ENCODE data around the gene BRD3OS. TPM values are rescaled to one million over a fixed set of nuclear protein-coding genes. Genes with fewer than 3 reads are reported as not detected.
A peak's percentile ranks its signal among the peaks of the same experiment; 100 is the strongest.

BRD3OS gene
- total and polyA plus RNA-seq, 10 of the 15 experiments (the other 5 are each of a cell fraction or from before 2014, with no cell fraction given): 2.1 to 13.7 (median 10.7) TPM

DNA sequence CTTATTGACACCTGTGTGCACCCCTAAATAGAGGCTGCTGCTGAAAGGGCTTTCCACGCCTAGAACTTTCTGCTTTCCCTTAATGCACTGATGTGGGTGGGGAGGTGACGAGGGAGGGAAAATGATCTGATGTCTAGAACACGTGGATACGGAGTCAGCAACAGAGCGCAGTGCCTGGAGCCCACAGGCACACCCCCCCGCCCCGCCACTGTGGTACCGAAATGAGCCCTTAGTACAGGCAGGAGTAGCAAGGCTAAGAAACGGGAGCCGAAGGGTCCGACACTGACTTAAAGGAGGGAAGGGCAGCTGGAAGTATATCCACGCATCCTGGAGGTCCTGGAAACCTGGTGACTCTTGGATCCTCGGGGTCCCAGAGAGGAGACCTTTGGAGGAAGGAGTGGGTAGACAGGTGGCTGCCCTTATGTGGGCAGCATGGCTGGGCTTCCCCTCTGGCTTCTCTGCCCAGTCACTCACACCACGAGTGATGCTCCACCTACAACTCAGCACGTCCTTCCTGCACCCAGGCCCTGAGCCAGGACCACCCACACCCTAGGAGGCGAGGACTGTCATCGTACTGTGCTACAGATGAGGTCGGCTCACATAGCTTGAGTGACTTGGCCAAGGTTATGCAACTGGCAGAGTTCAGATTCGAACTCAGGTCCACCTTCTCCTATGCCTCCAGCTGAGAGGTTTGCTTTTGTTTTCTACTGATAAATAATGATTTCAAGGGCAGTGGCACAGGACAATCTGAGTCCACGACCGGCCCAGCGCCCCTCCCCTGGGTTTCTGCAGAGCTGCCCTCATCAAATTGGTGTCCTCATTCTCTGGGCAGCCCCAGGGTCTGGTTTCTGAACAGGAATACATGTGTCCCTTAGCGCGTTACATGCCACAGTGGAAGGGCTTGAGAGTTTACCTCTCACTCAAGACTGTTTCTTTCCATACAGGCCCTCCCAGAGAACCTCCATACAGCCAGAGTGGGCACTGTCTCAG lies 28.5 kb upstream of the BRD3OS start:
- ATAC-seq: no peak
- H2AFZ ChIP-seq (ENCODE audit: control insufficient read depth, low read depth, low read length): no peak overlapping the region
- SMC1A ChIA-PET (ENCODE audit: uncharacterized antibody, unreplicated experiment): interaction anchor here (1.2 to 2.1 kb wide), 2 partner anchors 210 to 215 kb away, joined by 4 to 7 read pairs; no protein-coding TSS in a partner anchor
- RAD21 ChIA-PET (ENCODE audit: unreplicated experiment): interaction anchor here (0.5 to 4.3 kb wide), 3 partner anchors 9 to 215 kb away, joined by 3 to 76 read pairs (median 4); no protein-coding TSS in a partner anchor
- peaks cover 13% of the 10 kb centered on the region for H3K79me2 ChIP-seq (ENCODE audit: control insufficient read depth, insufficient read depth, low read length)
- no peak overlapping the region for H3K27ac ChIP-seq (ENCODE audit: control insufficient read depth, insufficient read depth)
- in situ Hi-C loops (cut with MboI) (no loop called here), intact Hi-C loops (cut with micrococcal nuclease; ENCODE audit: unreplicated experiment) (no loop called here)
- TF ChIP-seq MEF2A (IDR thresholded peaks at IDR 0.05; ENCODE audit: insufficient read depth, low read depth, low read length): no peak
- TF ChIP-seq, protein P1, sequence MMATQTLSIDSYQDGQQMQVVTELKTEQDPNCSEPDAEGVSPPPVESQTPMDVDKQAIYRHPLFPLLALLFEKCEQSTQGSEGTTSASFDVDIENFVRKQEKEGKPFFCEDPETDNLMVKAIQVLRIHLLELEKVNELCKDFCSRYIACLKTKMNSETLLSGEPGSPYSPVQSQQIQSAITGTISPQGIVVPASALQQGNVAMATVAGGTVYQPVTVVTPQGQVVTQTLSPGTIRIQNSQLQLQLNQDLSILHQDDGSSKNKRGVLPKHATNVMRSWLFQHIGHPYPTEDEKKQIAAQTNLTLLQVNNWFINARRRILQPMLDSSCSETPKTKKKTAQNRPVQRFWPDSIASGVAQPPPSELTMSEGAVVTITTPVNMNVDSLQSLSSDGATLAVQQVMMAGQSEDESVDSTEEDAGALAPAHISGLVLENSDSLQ (IDR thresholded peaks at IDR 0.05): peak; percentile 42; the same call in 1 of the 2 replicates
- POLR2A ChIA-PET: interaction anchor here (0.6 kb wide), 1 partner anchor 176 kb away, joined by 4 read pairs; no protein-coding TSS in a partner anchor
- H3K9ac ChIP-seq (ENCODE audit: control insufficient read depth, insufficient read depth, low read length): no peak overlapping the region
- H3K4me3 ChIP-seq: no peak overlapping the region
- no peaks in the 10 kb centered on the region for H4K20me1 ChIP-seq (ENCODE audit: control insufficient read depth, insufficient read depth)
- WGBS (ENCODE audit: insufficient coverage, insufficient replicate concordance, low lambda C conversion rate, missing lambda C conversion rate): 32% methylated on average over 24 of the region's 24 CpGs
- CTCF ChIA-PET: interaction anchor here (1.4 to 4.6 kb wide), 3 partner anchors 203 to 407 kb away, joined by 4 to 177 read pairs (median 50); no protein-coding TSS in a partner anchor
- BruUV-seq (replicated peaks): no TSS peak
- H3K4me1 ChIP-seq (ENCODE audit: control insufficient read depth, insufficient read depth, low read length): peaks cover 9% of the 10 kb centered on the region
- no peaks in the 10 kb centered on the region for H3K36me3 ChIP-seq (ENCODE audit: control insufficient read depth in 2 of 2, insufficient read depth in 2 of 2, low read length in 1 of 2)
- no peak for FAIRE-seq
- H3K9me3 ChIP-seq (replicated peaks; ENCODE audit: control insufficient read depth, insufficient read depth, low read length): no peaks in the 10 kb centered on the region
- DNase-seq (ENCODE audit: low read depth, low spot score): no peak
- no peak overlapping the region for H3K4me2 ChIP-seq (ENCODE audit: control insufficient read depth, insufficient read depth)
- H3K27me3 ChIP-seq (replicated peaks in 1 of 2; ENCODE audit: control insufficient read depth in 2 of 2, insufficient read depth in 2 of 2, low read length in 1 of 2): no peaks in the 10 kb centered on the region

DNA sequence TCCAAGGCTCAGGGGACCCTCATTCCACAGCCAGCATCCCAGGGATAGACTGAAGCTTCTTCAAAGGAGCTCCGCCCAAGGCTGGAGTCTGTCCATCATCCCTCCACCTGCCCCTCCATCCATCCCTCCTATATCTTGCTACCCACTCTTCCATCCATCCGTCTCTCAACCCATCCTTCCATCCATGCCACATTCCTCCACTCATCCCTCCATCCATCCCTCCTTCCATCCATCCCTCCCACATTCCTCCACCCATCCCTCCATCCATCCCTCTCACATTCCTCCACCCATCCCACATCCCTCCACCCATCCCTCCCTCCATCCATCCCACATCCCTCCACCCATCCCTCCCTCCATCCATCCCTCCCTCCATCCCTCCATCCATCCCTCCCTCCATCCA lies 27.7 kb upstream of the BRD3OS start:
- no peak for ATAC-seq
- WGBS (ENCODE audit: insufficient coverage, insufficient replicate concordance, low lambda C conversion rate, missing lambda C conversion rate): 56% methylated on average over 2 of the region's 2 CpGs
- no peak overlapping the region for H3K4me2 ChIP-seq (ENCODE audit: control insufficient read depth, insufficient read depth)
- no peak for FAIRE-seq
- no peaks in the 10 kb centered on the region for H4K20me1 ChIP-seq (ENCODE audit: control insufficient read depth, insufficient read depth)
- H2AFZ ChIP-seq (ENCODE audit: control insufficient read depth, low read depth, low read length): no peak overlapping the region
- no peaks in the 10 kb centered on the region for H3K36me3 ChIP-seq (ENCODE audit: control insufficient read depth in 2 of 2, insufficient read depth in 2 of 2, low read length in 1 of 2)
- TF ChIP-seq RFX5 (IDR thresholded peaks at IDR 0.05; ENCODE audit: low read depth, low read length) (no peak), POLR2AphosphoS2 (IDR thresholded peaks at IDR 0.05; ENCODE audit: low read depth, low read length) (no peak), EP300 (IDR thresholded peaks at IDR 0.05; ENCODE audit: borderline replicate concordance in 1 of 2, control insufficient read depth in 1 of 2, low read depth in 2 of 2, low read length in 2 of 2) (no peak)
- TF ChIP-seq, protein P2, sequence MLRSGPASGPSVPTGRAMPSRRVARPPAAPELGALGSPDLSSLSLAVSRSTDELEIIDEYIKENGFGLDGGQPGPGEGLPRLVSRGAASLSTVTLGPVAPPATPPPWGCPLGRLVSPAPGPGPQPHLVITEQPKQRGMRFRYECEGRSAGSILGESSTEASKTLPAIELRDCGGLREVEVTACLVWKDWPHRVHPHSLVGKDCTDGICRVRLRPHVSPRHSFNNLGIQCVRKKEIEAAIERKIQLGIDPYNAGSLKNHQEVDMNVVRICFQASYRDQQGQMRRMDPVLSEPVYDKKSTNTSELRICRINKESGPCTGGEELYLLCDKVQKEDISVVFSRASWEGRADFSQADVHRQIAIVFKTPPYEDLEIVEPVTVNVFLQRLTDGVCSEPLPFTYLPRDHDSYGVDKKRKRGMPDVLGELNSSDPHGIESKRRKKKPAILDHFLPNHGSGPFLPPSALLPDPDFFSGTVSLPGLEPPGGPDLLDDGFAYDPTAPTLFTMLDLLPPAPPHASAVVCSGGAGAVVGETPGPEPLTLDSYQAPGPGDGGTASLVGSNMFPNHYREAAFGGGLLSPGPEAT (IDR thresholded peaks at IDR 0.05; ENCODE audit: low read depth): no peak
- SMC1A ChIA-PET (ENCODE audit: uncharacterized antibody, unreplicated experiment): interaction anchor here (1.2 kb wide), 1 partner anchor 215 kb away, joined by 4 read pairs; no protein-coding TSS in a partner anchor
- intact Hi-C loops (cut with micrococcal nuclease; ENCODE audit: unreplicated experiment): no loop called here
- H3K9ac ChIP-seq (ENCODE audit: control insufficient read depth, insufficient read depth, low read length): no peak overlapping the region
- H3K79me2 ChIP-seq (ENCODE audit: control insufficient read depth, insufficient read depth, low read length): peaks cover 5% of the 10 kb centered on the region
- H3K27me3 ChIP-seq (replicated peaks in 1 of 2; ENCODE audit: control insufficient read depth in 2 of 2, insufficient read depth in 2 of 2, low read length in 1 of 2): no peaks in the 10 kb centered on the region
- no peaks in the 10 kb centered on the region for H3K9me3 ChIP-seq (replicated peaks; ENCODE audit: control insufficient read depth, insufficient read depth, low read length)
- in situ Hi-C loops (cut with MboI): no loop called here
- POLR2A ChIA-PET: no interaction called here
- H3K4me3 ChIP-seq: no peak overlapping the region
- CTCF ChIA-PET: interaction anchor here (1.4 kb wide), 1 partner anchor 408 kb away, joined by 4 read pairs; no protein-coding TSS in a partner anchor
- RAD21 ChIA-PET (ENCODE audit: unreplicated experiment): interaction anchor here (0.5 kb wide), 1 partner anchor 8 kb away, joined by 3 read pairs; no protein-coding TSS in a partner anchor
- peaks cover 9% of the 10 kb centered on the region for H3K4me1 ChIP-seq (ENCODE audit: control insufficient read depth, insufficient read depth, low read length)
- no peak overlapping the region for H3K27ac ChIP-seq (ENCODE audit: control insufficient read depth, insufficient read depth)
- no TSS peak for BruUV-seq (replicated peaks)
- DNase-seq (ENCODE audit: low read depth, low spot score): no peak

All from GM12878 (cell line).